ENCODE data around the gene EMP2.
"Not testable (repeated sequence)": the region's sequence is repeated elsewhere in the genome, so short reads cannot be mapped to it uniquely, and the experiment has no call there.

EMP2 gene, protein sequence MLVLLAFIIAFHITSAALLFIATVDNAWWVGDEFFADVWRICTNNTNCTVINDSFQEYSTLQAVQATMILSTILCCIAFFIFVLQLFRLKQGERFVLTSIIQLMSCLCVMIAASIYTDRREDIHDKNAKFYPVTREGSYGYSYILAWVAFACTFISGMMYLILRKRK

DNA sequence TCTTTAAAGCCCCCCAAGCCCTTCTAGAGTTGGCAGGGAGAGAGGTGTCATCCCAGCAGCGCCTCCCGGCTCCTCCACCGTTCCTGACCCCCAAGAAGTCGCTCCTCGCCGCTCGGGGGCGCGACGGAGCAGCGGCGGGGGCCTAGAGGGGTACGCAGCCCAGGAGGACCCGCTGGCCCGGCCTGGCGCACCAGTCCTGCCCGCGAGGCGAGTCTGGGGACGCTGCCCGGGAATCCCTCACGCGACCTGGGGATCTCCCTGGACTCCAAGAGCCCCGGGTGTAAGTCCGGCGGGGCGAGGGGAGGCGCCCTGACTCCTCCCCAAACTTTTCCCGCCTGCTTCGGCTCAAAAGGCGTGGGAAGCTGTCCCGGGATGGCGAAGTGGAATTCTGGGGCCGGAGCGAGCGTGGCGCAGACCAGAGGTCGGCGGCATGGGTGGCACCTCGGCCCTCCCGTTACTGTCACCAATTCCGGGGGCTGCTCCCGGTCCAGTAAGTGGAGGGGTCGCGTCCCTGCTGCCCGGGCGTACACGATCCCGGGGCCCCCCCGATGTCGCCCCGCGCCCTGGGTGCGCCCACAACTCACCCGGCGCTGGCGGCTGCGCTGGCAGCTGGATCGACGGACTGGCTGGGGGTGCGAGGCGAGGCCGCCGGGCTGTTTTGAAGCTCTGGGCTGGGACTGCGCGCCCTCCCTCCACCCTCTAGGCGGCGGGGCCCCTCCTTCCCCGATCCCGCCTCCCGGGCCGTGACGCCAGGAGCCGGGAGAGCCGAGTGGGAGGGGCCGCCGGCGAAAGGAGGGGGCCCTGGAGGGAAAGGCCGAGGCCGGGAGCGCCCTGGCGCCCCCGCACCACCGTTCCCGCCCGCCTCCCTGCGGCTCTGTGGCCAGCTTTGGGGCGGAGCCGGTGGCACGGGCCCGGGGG, at the start of gene EMP2:
EMP2 (minus strand) TSS at position 634 of the 918 bp plus-strand sequence. CDS start 32,981 bp downstream, outside the sequence.
- DNase-seq (ENCODE audit: low spot score), result peak; percentile 86

DNA sequence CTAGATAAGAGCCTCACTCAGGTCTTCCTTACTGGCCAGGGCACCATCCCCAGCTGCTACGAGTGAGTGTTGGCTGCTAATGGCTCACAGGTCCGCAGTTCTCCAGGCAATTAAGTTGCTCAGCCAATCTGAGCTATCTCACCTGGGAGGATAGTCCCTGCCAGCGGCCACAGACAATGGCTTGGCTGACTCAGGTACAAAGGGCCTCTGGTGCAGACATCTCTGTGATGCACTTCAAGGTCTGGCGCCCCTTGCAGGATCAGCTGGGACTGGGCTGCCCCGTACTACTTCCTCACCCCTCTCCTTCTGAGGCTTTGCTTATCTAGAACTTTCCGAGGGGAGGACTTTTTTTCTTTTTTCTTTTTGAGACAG, 49.2 kb upstream of the EMP2 start:
- no peak for DNase-seq (ENCODE audit: low spot score)

DNA sequence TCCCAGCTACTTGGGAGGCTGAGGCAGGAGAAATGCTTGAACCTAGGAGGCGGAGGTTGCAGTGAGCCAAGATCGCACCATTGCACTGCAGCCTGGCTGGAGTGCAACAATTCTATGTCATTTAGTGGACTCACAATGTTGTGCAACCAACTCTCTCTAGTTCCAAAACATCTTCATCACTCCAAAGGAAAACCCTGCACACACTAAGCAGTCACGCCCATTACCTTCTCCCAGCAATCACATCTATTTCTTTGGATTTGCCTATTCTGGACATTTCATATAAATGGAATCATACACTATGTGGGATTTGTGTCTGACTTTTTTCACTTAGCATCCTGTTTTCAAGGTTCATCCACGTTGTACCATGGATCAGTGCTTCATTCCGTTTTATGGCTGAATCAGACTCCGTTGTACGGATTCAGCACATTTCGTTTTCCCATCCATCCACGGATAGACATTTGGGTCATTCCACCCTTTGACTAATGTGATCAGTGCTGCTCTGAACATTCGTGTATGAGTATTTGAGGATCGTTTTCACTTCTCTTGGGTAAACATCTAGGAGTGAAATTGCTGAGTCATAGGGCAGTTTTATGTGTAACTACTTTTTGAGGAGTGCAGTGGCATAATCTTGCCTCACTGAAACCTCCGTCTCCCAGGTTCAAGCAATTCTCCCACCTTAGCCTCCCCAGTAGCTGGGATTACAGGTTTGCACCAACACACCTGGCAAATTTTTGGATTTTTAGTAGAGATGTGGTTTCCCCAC, 45.4 kb upstream of the EMP2 start:
- no peak for DNase-seq (ENCODE audit: low spot score)

DNA sequence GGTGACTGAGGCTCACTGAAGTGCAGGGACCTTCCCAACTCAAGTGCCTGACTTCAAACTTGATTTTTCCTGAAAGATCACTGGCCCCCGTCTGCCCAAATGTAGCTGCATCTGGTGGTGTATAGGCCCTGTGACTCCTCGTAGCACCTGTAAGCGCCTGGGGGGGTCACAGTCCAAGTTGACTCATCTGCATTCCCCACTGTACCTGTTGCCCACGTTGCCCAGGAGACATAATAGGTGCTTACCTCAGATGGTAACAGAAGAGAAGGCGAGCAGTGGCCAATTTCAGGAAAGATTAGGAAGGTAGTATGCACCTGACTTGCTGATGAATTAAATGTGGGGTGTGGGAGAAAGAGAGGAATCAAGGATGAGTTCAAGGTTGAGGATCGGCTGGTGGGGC, 44.1 kb upstream of the EMP2 start:
- DNase-seq (ENCODE audit: low spot score), result no peak

DNA sequence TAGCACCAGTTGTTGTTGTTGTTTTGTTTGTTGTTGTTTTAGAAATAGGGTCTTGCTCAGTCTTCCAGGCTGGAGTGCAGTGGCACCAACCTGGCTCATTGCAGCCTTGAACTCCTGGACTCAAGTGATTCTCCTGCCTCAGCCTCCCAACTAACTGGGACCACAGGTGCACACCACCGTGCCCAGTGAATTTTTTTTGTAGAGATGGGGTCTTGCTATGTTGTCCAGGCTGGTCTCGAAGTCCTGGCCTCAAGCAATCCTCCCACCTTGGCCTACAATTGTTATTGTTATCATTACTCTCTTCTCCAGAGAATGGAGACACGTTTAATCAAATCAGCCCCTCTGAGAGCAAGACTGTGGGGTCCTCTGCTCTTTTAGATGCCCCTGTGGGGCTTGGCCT, 42.7 kb upstream of the EMP2 start:
- no peak for DNase-seq (ENCODE audit: low spot score)

DNA sequence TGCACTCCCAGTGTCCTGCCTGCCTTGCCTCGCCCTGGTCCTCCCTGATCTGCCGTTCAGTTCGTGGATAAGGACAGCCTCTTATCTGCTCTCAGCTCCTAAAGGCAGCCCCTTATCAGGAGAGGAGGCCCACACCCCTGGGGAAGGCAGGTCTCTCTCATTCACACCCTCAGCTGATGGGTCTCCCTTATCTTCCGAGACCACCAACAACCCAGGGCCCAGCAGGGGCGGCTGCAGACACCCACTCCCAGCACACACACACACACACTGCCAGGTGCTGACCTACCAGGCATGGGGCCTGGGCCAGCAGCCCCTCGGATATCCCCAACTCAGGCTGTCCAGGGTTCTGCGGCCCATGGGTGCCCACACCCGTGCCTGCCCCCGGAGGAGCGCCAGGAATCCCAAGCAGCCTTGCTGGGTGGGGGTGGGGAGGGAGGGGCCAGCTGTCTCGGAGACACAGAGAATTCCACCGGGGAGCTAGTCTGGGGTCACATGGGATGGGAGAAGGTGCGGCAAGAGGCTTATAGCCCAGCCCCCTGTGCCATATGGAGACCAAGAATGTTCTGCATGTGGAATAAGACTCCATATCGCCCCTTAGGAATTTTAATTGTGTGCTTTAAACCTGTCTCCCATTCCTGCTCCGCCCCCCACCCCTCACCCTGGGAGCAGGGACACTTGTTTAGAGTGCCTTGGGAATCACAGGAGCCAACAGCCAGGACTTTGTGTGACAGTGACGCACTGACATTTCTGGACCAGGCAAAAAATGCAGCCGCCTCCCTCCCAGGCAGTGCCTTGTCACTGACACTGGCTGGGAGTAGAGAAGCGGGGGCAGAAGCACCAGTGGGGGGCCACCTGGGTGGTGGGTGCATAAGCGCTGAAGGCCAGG, 41.9 kb upstream of the EMP2 start:
- no peak for DNase-seq (ENCODE audit: low spot score)

DNA sequence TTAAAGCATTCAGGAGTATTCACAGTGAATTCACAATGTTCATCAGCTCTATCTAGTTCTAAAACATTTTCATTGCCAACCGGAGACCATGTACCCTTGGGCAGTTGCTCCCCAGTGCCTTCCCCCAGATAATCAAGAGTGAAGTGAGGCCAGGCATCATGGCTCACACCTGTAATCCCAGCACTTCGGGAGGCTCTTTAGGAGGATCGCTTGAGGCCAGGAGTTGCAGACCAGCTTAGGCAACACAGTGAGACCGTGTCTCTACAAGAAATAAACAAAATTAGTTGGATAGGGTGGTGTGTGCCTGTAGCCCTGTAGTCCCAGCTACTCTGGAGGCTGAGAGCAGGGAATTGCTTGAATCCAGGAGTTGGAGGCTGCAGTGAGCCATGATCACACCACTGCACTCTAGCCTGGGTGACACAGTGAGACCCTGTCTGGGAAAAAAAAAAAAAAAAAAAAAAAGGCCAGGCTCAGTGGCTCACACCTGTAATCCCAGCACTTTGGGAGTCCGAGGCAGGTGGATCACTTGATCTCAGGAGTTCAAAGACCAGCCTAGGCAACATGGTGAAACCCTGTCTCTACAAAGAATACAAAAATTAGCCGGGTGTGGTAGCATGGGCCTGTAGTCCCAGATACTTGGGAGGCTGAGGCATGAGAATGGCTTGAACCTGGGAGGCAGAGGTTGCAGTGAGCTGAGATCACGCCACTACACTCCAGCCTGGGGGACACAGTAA, 41.0 kb upstream of the EMP2 start:
- not testable (repeated sequence) for DNase-seq (ENCODE audit: low spot score)

DNA sequence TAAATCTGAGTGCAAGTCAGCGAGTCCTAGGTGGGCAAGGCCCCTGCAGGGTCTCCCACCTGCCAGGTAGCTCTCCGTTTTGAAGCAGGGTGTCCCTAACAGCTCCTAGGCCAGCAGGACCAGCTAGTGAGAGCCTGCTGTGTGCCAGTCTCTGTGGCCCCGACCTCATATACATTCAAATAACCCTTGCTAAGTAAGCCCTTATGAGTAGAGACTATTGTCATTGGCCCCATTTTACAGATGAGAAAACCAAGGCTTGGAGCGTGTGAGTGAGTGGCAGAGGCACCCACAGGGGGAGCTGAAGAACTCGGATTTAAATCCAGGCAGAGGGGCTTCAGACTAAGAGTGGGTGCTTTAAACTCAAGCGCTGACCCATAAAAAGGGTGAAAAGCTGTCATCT, 39.7 kb upstream of the EMP2 start:
- no peak for DNase-seq (ENCODE audit: low spot score)

DNA sequence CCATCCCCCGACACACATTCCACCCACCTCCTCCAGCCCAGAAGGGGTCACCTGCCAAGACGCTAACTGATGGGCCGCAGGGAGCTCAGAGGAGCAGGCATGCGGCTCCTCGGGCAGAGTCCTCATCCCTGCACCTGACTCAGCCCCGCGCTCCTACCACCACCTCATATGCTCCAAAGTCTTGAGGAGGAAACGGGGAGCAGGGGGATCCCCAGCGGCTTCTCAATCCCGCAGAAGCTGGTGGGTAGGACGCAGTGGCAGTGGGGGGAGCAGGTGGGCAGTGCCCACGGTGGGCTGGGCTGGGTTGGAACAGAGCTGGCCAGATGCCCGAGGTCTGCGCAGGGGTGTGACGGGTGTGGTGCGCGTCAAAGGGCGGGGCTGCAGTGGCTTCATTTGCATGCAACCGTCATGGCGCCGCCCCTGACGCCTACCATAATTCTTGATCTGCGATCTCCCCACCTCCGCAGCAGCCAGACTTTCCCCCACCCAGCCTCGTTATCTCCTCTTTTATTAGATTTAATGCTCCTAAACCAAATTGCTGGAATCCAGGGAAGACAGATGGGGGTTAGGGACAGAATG, 39.0 kb upstream of the EMP2 start:
- no peak for DNase-seq (ENCODE audit: low spot score)

DNA sequence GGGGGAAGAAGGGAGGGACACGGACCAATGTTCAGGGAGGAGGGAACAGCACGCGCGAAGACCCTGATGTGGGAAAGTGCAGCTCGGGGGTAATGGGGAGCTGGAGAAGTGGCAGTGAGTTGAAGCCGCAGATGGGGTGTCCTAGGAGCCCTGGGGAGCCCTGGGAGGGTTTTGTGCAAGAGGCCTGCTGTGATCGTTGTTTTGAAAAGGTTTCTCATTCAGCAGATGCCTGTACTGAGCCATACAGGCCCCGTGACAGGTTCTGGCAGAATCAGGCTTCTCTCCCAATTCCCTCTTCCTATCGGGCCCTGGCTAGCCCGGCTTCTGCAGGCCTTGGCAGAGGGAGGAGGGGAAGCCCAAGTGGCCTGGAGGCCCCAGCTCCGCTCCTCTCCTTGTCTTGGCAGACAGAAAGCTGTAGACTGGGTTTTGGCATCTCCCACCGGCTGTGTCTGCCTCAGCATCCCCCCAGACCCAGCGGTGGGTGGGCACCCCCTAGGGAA, 38.4 kb upstream of the EMP2 start:
- no peak for DNase-seq (ENCODE audit: low spot score)

DNA sequence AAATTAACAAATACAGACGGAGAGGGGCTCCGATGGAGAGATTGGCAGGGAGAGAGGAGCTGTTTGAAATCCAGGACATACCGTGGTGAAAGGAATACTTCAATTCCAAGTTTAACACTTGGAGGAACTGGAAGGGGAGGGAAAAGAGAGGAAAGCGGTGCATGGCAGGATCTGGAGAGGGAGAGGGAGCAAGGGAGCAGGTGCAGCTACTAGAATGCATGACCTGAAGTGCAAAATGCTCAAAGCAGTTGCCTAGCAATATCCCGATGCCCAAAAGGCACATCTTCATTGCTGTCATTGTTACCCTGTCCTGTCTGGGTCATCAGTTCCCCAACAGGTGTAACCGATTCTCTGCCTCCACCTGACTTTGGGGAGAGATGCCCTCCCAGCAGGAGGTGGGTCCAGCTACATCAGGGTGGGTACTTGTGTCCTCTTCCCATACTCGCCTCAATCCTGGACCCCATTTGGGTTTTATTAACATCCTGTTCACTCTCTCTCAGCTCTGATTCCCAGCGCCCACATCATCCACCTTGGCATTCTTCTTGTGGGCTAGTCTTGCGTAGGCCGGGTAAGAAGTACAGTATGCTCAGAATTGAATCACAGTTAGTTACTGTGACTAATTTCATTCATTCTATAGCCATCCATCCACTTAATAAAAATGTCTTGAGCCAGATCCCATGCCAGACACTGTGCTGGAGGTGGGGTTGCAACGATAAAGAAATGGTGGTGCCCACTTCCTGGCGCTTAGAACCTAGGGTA, 37.4 kb upstream of the EMP2 start:
- no peak for DNase-seq (ENCODE audit: low spot score)

DNA sequence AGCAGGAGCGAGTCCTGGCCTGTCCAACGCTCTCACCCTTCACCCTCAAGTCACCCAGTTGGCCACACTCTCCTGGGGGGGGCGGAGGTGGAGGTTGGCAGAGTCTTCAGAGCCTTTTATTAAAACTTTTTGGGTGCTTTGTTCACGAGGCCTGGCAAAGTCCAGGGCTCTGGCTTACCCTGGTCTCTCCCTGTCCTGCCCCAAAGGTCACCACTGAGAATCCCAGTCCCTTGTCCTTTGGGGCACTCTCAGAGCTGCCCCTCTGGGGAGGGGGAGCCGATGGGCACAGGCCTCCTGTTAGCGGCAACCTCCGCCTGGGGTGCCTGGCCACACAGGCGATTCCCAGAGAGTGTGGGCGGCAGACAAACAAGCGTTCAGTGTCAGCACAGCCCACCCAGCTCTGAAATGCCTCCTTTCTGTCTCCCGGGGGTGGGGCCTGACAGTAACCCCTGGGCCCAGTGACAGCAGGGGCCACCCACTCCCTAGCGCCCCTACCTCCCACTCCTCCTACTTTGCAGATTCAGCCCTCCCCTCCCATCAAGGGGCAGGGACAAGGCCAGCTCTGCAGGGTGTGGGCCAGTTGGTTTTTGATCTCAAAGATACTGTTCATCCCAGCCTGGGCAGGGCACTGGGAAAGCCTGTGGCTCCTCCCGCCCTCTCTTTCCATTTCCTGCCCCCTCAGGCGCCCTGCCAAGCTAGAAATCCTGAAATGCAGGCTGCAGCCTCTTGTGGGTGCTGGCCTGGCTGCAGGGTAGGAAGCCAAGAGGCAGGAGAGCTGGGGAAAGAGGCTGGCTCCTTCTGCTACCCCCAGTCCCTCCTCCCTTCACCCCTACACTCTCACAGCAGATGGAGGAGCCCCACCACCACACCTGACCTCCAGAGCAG, 36.6 kb upstream of the EMP2 start:
- DNase-seq (ENCODE audit: low spot score), result peak; percentile 77

DNA sequence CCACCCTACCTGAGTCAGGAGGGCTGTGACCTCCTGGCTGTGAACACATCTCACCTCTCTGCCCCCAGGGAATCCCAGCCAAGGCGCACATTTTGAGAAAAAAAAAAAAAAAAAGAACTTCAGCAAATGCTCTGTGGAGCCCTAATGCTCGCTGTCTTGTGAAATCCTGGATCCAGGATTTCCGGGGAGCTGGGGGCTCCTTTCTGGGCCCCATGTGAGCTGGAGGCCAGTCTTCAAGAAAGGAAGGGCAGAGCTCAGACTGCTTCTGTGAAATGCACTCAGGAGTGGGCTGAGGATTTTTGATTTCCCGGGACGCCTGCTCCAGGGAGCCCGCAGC, 36.0 kb upstream of the EMP2 start:
- DNase-seq (ENCODE audit: low spot score), result no peak

DNA sequence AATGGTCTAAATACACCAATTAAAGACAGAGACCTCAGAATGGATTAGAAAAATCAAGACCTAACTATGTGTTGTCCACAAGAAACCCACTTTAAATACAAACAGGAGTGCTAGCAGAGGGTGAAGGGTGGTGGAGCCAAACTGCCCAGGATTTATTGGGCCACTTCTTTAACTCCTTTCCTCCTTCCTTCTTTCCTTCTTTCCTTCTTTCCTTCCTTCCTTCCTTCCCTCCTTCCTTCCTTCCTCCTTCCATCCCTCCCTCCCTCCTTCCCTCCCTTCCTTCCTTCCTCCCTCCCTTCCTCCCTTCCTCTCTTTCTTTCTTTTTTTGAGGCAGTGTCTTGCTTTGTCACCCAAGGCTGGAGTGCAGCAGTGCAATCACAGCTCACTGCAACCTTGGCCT, 34.3 kb upstream of the EMP2 start:
- DNase-seq (ENCODE audit: low spot score), result no peak

DNA sequence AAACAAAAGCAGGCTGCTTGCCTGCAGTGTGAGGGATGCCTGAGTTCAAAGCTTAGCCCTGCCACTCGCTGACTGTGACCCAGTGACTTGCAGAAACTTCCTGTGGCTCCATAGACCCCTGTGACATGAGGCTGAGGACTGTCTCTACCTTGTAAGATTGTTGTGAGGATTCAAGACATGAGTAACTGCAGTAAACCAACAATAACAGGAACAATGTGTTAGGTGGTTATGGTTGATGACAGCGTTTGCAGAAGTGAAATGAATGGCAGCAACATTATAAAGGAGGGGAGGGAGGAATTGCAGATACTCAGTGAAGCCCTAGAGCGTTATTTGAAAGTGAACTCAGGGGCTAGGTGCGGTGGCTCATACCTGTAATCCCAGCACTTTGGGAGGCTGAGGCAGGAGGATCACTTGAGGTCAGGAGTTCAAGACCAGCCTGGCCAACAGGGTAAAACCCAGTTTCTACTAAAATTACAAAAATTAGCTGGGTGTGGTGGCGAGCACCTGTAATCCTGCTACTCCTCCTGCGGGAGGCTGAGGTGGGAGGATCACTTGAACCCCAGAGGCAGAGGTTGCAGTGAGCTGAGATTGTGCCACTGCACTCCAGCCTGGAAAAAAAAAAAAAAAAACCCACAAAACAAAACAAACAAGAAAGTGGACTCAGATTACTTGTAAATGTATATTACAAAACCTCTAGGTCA, 33.5 kb upstream of the EMP2 start:
- DNase-seq (ENCODE audit: low spot score), result no peak

DNA sequence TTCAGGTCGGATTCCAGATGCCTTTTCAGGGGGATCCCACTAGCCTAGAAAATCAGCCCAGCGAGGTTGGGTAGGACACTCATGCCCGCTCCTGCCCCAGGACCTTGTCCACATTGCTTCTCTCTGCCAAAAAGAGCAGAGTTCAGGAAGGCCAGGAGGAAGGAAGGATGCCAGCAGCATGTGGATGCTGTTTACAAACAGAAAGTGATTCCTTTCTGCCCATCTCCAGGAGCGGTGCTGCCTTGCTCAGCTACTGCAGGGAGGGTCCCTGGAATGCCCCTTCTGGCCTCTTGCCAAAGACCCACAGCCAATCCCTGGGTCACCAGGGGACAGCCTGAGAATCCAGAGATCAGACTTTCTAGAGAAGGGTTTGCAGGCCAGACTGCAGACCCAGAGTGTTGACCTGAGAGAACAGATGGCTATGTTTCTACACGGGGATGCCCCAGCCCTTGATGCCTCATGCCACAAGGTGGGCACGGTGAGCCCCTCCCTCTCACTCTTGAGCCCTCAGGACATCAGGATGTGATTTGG, 32.3 kb upstream of the EMP2 start:
- no peak for DNase-seq (ENCODE audit: low spot score)

DNA sequence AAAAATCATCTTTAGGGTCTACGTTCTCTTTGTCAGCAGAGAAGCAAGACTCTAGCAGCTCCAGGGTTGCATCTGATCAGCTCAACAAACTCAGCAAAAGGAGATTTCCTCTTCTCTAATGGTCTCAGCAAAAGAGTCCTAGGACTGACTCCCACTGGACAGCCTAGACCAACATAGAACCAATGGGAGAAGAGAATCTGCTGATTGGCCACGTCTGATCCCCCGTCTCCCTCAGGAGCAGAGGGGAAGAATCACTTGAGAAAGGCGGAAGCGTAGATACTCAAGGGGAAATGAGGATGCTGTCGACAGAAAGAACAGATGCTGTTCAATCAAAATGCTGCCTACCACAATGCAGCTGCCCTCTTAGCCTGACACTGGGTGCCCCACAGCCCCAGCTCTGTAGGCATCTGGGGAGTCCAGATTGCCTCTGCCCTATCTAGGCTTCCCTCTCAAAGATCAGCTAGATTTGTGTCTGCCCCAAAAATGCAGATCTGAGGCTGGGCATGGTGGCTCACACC, 31.5 kb upstream of the EMP2 start:
- DNase-seq (ENCODE audit: low spot score), result no peak

Measured in left forelimb (tissue), 1 donor.